Fibroblast of pulmonary artery (primary cell): ENCODE data around the gene WNT7B.

Experiments used
- DNase-seq: peaks from one replicate; pipeline ENCODE4 v3.0.0-alpha.2; 2010; ENCODE audit warnings: low read depth
- H3K4me3 ChIP-seq: replicated peaks from 2 replicates; pipeline ENCODE4 v1.5.1; 2011; ENCODE audit warnings: low read depth, mild to moderate bottlenecking, control low read depth, low read length, moderate library complexity
- CTCF ChIP-seq: IDR thresholded peaks from 2 replicates; pipeline ENCODE4 v1.5.1; 2011; ENCODE audit warnings: mild to moderate bottlenecking, control low read depth, low read length, inconsistent platforms; ENCODE audit errors: missing control alignments

WNT7B gene

GRCh38 chr22:45984316-45984916 lies 7.5 kb upstream of the WNT7B start:
- no peak for DNase-seq
- H3K4me3 ChIP-seq = no peak overlapping the region
- TF ChIP-seq CTCF = no peak

DNA sequence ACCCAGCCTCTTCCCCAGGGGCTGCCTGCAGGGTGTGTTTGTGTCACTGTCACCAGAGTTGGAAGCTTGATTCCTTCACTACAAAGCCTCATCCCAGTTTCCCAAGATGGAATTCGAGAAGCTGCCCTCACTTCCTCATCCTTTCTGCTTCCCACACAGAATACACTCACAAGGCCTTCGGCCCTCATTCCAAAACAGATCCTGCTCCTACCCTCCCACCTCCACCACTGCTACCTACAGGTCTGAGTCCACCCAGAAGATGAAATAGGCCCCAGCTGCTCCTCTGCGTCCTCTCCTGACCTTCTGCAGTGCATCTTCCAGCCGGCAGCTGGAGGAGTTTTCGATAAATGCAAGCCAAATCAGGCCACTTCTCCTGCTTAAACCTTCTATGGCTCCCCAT lies 6.8 kb upstream of the WNT7B start:
- no peak for DNase-seq
- no peak for TF ChIP-seq CTCF

GRCh38 chr22:45980761-45981160 lies 3.8 kb upstream of the WNT7B start:
- no peak for DNase-seq
- no peak overlapping the region for H3K4me3 ChIP-seq
- TF ChIP-seq CTCF = no peak

More for the DNA sequence above, 6.8 kb upstream of the WNT7B start:
- no peak overlapping the region for H3K4me3 ChIP-seq

- DNase-seq = no peak
- H3K4me3 ChIP-seq = no peak overlapping the region
- TF ChIP-seq CTCF = no peak
Measured at GRCh38 chr22:45980268-45980570, 3.3 kb upstream of the WNT7B start.

DNA sequence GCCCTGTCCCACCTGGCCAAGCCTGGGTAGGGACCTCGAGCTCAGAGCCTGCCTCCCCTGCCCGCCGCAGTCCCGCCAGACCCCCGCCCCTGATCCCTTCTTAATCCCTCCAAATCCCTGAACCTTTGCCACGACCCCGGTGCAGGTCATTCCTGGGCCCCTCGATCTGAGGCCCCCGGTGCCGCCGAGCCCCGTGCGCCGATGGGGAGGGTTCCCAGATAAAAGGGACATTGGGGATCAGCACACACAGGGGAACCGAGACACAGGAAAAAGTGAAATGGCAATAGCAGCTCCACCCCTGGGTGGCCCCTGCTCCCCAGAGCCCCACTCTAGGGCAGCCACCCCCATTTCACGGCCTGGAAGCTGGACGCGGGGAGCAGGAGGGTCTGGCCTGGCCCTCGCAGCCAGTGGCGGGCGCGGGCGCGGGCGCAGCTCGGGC lies 1.3 kb upstream of the WNT7B start:
- no peak overlapping the region for H3K4me3 ChIP-seq
- TF ChIP-seq CTCF = no peak
- no peak for DNase-seq

DNA sequence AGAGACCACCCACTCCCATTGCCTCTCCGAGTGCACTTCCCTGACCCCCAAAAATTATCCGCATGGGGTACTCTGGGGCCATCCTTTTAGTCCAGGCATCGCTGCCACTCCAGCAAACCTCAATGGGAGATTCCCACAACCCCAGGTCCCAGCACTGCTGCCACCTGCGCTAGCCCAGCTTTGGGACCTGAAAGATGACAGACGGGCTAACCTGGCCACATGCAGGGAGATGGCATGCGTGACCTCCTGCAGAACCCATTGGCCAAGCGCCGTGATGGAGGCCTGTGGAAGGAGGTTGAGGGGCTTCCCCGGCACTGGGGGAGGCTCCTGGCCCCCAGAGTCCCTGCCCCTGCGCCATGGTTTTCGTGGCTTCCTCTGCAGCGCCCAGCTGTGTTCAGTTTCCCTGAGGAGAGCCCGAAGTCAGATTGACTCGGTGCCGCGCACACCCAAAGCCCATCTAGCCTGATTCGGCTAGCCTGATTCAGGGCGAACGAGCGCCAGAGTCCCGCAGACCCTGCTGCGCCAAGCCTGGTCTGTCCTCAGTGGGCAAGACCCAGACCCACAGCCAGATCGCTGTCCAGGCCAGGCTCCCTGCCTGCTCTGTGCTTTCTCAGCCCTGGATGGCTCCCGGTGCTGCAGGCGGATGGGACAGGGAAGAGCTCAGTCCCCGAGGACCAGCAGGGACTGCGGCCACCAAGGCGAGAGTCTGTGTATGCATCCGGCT lies 751 bp upstream of the WNT7B start:
- no peak for TF ChIP-seq CTCF
- DNase-seq = no peak
- H3K4me3 ChIP-seq = no peak overlapping the region
